ENCODE results near the gene WNK3.

- TF ChIP-seq POLR2A (IDR thresholded peaks at IDR 0.05; ENCODE audit: low read length) (no peak), MAX (IDR thresholded peaks at IDR 0.05) (no peak), JUNB (IDR thresholded peaks at IDR 0.05) (no peak), HOXB13 (CRISPR knock-in tag; IDR thresholded peaks at IDR 0.05; ENCODE audit: low read depth) (no peak), RARB (CRISPR knock-in tag; IDR thresholded peaks at IDR 0.05) (no peak), CTCF (IDR thresholded peaks at IDR 0.05) (peak; percentile 53), CEBPB (IDR thresholded peaks at IDR 0.05) (no peak), CHD2 (IDR thresholded peaks at IDR 0.05; ENCODE audit: low read length, partially characterized antibody) (no peak), KDM5A (IDR thresholded peaks at IDR 0.05) (no peak), MAZ (IDR thresholded peaks at IDR 0.05; ENCODE audit: borderline replicate concordance, low read depth, low read length) (no peak)
Measured at GRCh38 chrX:54248309-54248708, 109.5 kb downstream of the WNK3 start.

Data from A549 (cell line).